Measurements from ENCODE around the gene NSMCE1.

DNA sequence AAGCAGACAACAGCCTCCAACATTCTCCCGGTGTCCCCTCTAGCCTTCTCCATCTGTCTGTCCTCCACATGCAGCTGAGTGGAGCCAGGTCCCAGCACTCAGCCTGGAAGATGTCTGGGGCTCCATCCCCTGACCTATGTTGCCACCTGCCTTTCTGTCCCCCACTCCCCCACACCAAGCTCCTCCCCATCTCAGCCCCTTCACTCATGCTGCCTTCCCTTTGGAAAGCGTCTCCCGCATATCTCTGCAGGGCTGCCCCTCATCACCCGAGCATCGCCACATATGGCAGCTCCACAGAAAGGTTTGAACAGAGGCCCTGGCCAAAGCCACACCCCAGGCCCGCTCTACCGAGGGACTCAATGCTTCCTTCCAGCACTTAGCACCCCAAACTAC, 24.2 kb downstream of the NSMCE1 start:
- TF ChIP-seq CTCF (IDR thresholded peaks at IDR 0.05) (no peak), EZH2 (IDR thresholded peaks at IDR 0.05; ENCODE audit: borderline replicate concordance, insufficient read depth, low read depth, low read length, poor library complexity, severe bottlenecking) (no peak)

Data from B cell (primary cell).